IPS DF 19.7 (cell line): ENCODE data around the gene GATD1.

ENCODE experiments used
- DNase-seq: peaks from one replicate; pipeline ENCODE4 v3.0.0-alpha.2; 2013; ENCODE audit warnings: low read depth, low spot score

The GATD1 gene

GRCh38 chr11:777288-778255 lies at the start of gene GATD1:
GATD1 (minus strand) TSS chr11:777487; CDS start chr11:777462, 25 bp downstream.
- no peak for DNase-seq

- no peak for DNase-seq
Measured at GRCh38 chr11:826836-827145, 49.5 kb upstream of the GATD1 start.

- no peak for DNase-seq
Measured at GRCh38 chr11:826227-826621, 48.9 kb upstream of the GATD1 start.

- DNase-seq: no peak
Measured at GRCh38 chr11:825366-826226, 48.3 kb upstream of the GATD1 start.

- no peak for DNase-seq
Measured at GRCh38 chr11:824942-825341, 47.7 kb upstream of the GATD1 start.

GRCh38 chr11:824292-824880 lies 47.1 kb upstream of the GATD1 start:
- no peak for DNase-seq

- DNase-seq: no peak
Measured at GRCh38 chr11:823441-824291, 46.4 kb upstream of the GATD1 start.

- DNase-seq: no peak
Measured at GRCh38 chr11:821512-822371, 44.5 kb upstream of the GATD1 start.

- DNase-seq: no peak
Measured at GRCh38 chr11:820655-821511, 43.6 kb upstream of the GATD1 start.

- no peak for DNase-seq
Measured at GRCh38 chr11:819943-820649, 42.8 kb upstream of the GATD1 start.

GRCh38 chr11:819129-819931 lies 42.0 kb upstream of the GATD1 start:
- DNase-seq: no peak

GRCh38 chr11:818396-819128 lies 41.3 kb upstream of the GATD1 start, which contains the start of gene PNPLA2:
PNPLA2 (plus strand) TSS chr11:818914; CDS start chr11:819719, 805 bp downstream.
- no peak for DNase-seq

GRCh38 chr11:816433-816779 lies 39.1 kb upstream of the GATD1 start:
- no peak for DNase-seq

GRCh38 chr11:815675-816432 lies 38.6 kb upstream of the GATD1 start:
- DNase-seq: no peak

GRCh38 chr11:813456-814096 lies 36.3 kb upstream of the GATD1 start:
- no peak for DNase-seq

- no peak for DNase-seq
Measured at GRCh38 chr11:813072-813455, 35.8 kb upstream of the GATD1 start.
